ENCODE results near the gene PRSS3.
"Not testable (repeated sequence)": the region's sequence is repeated elsewhere in the genome, so short reads cannot be mapped to it uniquely, and the experiment has no call there.

Gene PRSS3

DNA sequence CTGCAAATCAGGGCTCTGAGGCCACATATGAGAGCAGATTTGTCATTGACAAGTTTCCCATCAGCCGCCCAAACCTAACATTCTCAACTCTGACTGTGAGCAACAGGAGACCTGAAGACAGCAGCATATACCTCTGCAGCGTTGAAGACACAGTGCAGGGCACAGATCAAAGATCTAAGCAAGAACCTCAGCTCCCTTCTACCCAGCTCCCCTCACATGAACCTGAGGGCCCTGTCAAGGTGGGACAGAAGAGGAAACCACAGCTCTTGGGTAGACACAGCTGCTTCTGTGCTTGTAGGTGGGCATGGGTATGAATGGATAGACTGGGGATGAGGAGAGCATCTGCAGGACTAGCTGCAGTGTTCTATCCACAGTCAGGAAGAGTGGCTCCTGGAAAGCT lies 8.7 kb upstream of the PRSS3 start:
- no peak for DNase-seq (ENCODE audit: low read depth)

DNA sequence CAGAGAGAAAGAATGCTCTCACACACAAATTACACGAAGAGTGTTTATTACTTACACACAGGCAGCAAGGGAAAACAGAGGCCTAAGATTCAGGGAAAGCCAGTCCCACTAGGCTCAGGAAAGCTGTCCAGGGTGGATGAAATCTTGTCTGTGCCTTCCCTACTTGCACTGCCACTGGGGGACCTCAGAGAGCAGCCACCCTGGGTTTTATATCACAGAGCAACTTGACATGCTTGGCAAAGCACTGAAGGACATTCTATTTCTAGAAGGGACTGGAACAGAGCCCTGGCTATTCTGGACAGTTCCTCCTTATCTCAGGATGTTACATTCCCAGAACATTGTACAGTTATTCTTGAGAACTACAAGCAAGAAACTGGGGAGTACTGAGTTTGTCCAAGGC lies 7.5 kb upstream of the PRSS3 start:
- no peak for DNase-seq (ENCODE audit: low read depth)

DNA sequence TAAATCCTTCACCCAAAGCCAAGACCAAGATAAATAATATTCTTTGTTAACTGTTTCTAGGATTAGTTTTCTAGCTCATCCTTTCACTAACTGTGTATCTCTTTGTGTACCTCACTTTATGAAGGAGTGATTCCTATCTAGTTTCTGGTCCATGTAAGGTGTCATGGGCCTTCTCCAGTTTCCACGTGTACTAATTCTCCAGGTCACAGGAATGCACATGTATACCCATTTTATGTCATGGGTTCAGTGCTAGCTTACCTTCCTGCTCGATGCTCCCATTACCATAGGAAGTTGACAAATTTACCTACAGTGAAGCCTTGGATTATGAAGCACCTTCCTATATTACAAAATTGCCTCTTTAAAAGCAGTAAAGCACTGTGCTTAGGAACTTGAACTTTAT lies 5.9 kb upstream of the PRSS3 start:
- not testable (repeated sequence) for DNase-seq (ENCODE audit: low read depth)

DNA sequence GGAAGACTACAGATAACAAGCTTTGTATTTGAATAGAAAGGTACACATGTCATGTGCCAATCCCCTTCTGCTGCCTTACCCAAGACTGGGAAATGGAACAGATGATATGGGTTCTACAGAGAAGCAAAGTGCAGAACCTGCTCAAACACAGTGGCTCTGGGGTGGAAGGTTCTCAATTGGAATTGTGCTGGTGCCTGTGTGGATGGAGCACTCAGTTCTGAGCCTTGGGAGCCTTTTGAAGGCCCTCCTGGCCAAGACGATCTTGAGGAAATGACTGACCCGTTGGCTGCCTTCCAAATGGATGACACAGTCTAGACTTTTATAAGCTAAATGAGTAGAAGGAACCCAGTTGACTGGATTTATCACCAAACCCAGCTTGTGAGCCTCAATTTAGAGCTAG lies 4.2 kb upstream of the PRSS3 start:
- no peak for DNase-seq (ENCODE audit: low read depth)

DNA sequence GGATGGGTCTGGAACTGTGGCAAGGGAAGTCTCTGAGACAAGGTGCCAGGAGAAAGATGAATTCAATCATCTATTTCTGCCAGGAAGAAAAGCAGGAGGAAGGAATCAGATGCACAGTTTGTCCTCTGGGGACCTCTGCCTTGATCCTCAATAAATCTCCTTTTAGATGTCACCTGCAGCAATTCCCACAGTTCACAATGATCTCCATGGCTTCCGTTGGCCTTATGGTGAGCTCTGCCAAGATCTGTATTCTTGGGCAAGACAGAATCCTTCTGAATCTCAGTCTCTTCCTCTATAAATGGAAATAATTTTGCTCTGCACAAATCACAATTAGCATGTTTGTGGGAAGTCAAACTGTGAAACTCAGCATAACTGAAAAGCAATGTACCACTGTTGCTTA lies 1.9 kb upstream of the PRSS3 start:
- not testable (repeated sequence) for DNase-seq (ENCODE audit: low read depth)

DNA sequence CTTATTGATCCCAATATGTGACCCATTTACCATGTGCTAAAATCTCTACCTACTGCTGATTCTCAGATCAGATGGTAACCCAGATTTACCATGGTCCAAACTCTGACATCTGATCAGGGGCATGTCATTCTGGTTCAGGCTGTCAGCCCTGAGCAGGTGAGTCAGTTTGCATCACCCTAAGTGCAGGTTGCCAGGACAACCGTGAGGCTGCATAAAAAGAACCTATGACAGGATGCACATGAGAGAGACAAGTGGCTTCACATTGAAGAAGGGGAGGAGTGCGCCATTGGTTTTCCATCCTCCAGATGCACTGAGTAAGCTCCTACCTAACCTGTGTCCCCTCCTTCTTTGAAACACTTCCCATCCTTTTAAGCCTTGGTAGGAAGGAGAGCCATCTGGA lies 801 bp upstream of the PRSS3 start:
- DNase-seq (ENCODE audit: low read depth): no peak

DNA sequence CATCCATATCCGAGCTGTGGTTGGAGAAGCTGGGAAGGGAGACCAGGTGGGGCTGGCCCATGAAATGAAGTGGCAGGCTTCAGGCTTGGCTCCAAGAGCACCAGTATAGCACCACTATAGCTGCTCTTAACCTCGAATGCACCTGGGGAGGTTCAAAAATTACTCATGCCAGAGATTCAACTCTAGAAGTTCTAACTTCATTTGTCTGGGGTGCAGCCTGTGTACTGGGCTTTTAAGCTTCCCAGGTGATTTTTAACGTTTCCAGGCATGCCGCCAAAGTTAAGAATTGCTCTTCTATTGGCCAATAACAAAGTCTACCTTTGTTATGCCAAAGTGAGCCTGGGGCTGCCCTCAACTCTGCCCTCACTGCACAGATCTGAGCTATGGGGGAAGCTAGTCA lies 458 bp downstream of the PRSS3 start:
- no peak for DNase-seq (ENCODE audit: low read depth)

DNA sequence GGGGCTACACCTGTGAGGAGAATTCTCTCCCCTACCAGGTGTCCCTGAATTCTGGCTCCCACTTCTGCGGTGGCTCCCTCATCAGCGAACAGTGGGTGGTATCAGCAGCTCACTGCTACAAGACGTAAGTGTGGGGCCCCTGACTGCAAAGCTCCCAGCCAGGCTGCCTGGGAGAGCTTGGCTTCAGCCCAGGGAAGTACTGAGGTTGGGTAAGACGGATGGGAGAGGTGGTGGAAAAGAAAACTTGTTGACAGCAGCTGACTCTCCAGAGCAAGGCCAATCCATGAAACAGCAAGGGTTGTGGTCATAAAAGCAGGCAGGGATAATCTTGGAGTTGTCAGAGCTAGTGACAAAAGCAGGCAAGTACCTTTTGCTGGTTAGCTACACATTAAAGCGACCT lies 1.3 kb downstream of the PRSS3 start:
- DNase-seq (ENCODE audit: low read depth): not testable (repeated sequence)

DNA sequence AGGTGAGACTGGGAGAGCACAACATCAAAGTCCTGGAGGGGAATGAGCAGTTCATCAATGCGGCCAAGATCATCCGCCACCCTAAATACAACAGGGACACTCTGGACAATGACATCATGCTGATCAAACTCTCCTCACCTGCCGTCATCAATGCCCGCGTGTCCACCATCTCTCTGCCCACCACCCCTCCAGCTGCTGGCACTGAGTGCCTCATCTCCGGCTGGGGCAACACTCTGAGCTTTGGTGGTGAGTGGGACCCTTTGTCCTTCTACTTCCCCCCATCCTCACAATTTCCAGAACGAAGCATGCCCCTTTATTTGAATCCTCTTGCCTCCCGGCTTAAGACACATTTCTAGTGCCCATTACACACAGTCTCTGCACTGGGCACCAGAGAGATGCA lies 2.5 kb downstream of the PRSS3 start:
- DNase-seq (ENCODE audit: low read depth): no peak

DNA sequence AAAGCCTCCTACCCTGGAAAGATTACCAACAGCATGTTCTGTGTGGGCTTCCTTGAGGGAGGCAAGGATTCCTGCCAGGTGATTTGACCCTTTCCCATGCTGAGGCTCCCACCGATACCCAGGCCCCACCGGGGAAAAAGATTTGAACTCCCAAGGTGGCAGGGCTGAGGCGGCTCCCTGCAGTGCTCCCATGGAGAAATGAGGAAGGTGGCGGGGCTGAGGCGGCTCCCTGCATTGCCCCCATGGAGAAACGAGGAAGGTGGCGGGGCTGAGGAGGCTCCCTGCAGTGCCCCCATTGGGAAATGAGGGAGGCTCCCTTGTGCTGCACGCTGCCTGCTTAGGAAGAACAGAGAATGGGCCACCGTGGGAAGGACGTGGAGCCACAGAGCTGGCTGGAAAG lies 3.2 kb downstream of the PRSS3 start:
- no peak for DNase-seq (ENCODE audit: low read depth)

DNA sequence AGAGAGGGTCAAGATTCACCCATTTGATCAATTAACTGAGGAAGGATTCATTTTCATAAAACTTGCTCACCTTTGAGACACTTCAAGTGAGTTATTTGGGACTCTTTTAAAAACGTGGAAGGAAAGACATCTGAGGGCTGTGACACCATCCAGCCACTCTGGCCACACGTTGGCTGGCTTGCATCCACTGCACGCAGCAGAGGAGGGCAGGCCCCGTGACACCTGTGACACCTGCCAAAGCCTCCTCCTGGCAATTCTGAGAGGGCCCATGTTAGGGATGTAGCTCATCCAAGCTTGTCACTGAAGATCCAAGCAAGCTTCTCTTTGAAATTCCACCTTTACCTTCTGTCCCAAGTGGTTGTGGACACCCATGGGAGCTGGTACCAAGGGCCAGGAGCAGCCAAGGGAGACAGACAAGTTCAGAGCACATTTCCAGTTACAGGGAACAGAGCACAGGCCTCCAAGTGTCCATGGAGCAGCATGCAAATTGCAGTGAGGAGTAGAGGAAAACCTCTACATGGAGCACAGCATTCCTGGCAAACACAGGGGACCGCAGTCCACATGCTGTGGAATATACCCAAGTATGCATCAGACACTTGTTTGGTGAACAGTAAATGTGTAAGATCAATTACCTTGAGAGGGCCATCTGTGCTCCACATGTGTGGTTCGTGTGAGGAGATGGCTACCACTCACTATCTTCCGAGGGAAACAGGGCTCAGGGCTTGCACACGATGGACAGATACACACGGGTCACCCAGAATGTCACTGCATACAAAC lies 4.8 kb downstream of the PRSS3 start:
- no peak for DNase-seq (ENCODE audit: low read depth)

DNA sequence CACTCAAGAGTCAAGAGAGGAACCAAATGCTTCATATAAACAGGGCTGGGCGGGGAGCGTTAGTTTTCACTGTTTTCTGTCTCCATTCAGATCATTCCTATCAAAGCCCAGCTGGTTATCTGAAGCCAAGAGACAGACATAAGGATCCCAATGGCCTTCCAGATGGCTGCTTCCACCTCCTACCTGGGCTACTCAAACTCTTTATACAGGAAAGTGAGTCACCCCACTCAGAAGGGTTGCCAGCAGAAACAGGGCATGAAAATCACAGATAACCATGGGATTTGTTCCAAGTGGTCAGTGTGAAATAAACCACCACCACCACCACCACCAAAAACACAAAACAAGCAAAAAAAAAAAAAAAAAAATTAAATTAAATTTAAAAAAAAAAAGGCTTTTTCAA lies 5.5 kb downstream of the PRSS3 start:
- DNase-seq (ENCODE audit: low read depth): no peak

DNA sequence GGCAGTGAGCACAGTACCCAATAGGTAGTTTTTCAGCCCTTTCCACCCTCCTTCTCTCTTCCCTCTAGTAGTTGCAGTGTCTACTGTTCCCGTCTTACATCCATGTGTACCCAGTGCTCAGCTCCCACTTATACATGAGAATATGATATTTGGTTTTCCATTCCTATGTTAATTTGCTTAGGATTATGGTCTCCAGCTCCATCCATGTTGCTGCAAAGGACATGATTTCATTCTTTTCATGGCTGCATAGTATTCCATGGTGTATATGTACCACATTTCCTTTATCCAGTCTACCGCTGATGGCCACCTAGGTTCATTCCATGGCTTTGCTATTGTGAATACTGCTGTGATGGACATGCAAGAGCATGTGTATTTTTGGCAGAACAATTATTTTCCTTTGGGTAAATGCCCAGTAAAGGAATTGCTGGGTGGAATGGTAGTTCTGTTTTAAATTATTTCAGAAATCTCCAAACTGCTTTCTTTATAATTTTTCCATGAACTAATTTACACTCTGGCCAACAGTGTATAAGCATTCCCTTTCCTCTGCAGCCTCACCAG lies 6.7 kb downstream of the PRSS3 start:
- DNase-seq (ENCODE audit: low read depth): not testable (repeated sequence)

DNA sequence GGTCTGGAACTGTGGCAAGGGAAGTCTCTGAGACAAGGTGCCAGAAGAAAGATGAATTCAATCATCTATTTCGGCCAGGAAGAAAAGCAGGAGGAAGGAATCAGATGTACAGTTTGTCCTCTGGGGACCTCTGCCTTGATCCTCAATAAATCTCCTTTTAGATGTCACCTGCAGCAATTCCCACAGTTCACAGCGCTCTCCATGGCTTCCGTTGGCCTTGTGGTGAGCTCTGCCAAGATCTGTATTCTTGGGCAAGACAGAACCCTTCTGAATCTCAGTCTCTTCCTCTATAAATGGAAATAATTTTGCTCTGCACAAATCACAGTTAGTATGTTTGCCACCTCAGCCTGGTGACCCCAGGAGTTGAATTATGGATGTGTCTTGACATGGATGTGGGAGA lies 8.8 kb downstream of the PRSS3 start:
- not testable (repeated sequence) for DNase-seq (ENCODE audit: low read depth)

DNA sequence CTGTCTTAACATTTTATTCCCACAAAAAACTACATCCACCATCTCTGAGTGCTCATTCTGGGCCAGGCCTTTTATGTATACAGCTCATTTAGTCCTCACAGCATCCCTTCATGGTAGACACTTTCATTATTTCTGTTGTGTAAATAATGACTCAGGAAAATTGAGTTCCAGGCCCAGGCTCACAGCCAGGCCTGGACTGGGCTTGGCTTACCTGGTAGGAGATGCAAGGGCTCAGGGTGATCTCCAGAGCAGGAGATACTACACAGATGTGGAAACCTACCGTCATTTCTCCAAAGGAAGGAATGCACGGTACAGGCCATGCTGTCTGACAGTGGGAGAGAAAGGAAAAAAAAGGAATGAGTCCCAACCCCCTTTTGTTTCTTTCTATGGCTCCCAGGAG lies 11.8 kb downstream of the PRSS3 start:
- not testable (repeated sequence) for DNase-seq (ENCODE audit: low read depth)

DNA sequence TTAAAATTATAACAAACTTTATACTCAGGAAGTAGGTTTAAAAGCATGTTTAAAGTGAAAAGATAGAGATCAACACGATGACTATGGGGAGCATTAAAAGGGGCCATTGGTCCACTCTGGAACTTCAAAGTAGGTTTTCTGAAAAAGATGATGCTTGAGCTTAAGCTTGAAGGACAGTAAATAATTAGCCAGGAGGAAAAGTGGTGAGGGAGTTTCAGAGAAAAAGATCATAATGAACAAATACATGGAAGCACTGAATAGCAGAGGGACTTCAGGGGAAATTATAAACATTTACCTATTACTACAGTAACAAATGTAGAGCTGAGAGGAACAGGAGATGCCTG lies 13.6 kb downstream of the PRSS3 start:
- DNase-seq (ENCODE audit: low read depth): not testable (repeated sequence)

DNA sequence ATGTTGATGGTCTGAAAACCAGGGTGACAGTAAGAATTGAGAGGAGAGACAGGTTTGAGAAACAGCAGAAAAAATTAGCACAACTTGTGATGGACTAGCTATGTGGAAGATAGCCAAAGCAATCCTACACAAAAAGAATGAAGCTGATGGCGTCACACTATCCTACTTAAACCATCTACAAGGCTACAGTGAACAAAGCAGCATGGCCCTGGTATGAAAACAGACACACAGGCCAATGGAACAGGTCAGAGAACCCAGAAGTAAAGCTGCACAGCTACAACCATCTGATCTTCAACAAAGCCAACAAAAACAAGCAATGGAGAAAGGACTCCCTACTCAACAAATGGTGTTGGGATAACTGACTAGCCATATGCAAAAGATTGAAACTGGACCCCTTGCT lies 14.1 kb downstream of the PRSS3 start:
- no peak for DNase-seq (ENCODE audit: low read depth)

DNA sequence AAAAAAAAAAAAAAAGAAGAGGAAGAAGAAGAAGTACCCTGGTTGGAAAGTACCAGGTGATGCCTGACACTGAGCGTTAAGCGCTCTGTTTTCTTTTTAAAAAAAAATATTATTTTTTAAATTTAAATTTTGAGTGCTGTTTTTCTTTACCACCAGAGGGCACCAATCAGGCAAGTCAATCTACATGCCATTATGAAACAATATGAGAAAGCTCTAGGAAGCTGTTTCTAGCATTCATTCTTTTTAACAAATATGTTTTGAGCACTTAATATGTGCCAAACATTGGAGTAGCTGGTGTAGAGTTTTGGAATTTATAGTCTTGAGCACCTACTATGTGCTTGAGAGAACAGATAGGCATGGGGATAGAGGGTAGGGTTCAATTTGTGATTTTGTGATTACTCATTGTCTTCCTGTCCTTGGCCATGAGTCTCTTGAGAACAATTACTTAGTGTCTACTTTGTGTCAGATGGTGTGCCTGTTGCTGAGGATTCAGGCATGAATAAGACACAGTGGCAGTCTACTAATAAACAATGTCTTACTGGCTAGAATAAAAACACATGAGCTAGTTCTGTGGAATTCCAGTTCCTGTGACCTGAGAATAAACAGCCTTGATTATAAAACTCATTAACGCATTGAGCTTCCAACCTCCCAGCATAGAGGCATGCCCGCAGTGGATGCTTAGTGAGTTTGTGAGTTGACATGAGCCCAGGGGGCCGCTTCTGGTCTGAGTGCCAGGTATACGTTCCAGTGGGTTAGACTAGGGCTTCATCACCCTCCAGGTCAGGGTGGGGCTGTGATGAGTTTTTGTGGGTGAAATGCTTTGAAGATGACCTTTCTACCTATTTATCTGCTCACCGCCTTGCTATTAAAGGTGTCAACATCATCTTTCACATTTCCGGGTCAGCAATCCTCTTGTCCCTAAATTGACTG lies 18.6 kb downstream of the PRSS3 start:
- no peak for DNase-seq (ENCODE audit: low read depth)

DNA sequence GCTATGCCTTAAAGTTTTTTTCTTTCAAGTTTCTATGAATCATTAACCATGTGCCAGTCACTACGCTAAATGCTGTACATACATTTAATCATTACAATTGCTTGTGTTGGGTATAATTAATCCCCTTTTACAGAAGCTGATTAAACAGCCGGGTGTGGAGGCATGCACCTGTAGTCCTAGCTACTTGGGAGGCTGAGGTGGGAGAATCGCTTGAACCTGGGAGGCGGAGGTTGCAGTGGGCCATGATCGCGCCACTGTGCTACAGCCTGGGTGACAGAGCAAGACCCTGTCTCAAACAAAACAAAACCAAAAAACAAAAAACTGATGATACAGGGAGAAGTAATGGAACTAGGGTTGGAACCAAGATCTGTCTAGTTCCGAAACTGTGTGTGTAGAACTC lies 20.4 kb downstream of the PRSS3 start:
- DNase-seq (ENCODE audit: low read depth): no peak

DNA sequence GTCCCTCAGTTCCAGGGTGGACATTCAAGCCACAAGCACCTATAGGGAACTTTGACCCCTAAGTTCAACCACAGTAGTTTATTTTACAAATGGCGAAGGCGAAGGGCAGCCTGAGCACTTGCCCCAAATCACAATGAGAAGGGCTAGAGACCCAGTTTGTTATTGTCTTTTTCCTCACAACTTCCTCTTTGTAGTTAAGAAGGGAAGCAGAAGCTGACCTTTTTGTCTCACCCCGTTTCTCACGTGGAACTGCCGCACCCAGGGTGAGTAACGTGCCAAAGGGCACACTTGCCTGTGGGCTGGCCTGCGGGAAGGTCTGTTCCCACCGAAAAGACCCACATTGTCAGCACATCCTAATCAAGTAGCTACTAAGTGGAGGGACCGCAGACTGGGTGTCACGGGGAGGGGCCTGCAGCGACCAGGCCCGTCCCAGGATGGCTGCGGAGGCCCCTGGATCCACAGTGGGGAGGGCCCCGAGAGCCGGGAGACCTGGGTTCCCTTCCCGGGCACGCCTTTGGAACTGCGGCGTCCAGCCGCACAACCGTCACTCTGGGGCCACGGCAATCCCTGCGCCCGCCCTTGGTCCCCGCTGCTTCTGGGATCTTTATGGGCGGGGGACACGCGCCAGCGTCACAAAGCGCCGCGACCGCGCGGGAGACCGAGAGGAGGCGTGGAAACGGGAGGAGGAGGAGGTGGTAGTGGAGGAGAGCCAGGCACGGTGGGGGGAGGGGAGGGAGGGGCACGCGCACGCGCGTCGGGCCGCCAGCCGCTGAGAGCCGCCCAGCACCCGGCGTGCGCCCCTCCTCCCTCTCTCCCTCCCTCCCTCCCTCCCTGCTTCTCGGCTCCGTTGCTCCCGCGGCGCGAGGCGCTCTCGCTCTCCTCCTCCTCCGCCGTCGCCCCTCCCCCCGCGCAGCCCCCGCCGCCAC lies 21.2 kb downstream of the PRSS3 start, which contains the start of gene UBE2R2:
Gene UBE2R2 (plus strand): TSS at position 834 of the 926 bp plus-strand sequence. CDS start 598 bp downstream, outside the sequence.
- DNase-seq (ENCODE audit: low read depth): peak; percentile 87

DNA sequence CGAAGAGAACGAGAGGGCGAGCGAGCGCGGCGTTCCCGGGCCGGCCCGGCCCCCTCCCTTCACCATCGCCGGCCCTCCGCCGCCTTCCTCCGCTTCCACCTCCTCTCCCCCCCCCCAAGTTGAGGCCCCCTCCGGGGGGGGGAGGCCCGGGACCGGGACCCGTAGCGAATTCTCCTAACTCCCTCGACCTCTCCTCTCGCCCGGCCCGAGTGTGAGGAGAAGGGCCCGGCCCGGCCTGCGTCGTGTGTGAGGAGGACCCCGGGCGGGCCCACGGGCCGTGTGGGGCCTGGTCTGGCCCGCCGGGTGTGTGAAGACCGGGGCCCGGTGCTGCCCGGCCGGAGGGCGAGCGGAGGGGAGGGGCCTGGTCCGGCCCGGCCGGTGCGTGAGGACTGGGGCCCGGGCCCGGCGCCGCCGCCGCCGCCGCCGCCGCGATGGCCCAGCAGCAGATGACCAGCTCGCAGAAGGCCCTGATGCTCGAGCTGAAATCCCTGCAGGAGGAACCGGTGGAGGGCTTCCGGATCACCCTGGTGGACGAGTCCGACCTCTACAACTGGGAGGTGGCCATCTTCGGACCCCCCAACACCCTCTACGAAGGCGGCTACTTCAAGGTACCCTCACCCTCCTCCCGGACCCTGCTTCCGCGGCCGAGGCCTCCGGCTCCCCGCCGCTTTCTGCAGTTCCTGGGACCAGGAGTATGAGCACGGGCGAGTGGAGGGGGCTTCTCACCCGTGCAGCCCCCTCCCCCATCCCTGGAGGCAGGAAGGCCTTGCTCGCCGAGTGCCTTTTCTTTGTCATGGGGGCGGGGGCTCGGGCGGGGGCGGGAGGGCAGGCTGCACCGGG lies 22.2 kb downstream of the PRSS3 start:
- peak; percentile 22 for DNase-seq (ENCODE audit: low read depth)
